HG03571 (cell line): ENCODE results near the gene CHMP3.
"Not testable (repeated sequence)": the region's sequence is repeated elsewhere in the genome, so short reads cannot be mapped to it uniquely, and the experiment has no call there.

Source experiments
- ATAC-seq: cut with Tn5 transposase; IDR thresholded peaks from one replicate; pipeline ENCODE4 v1.9.1; 2021; ENCODE audit not compliant: unreplicated experiment

Gene CHMP3

GRCh38 chr2:86562922-86563649 lies at the start of gene CHMP3:
CHMP3 (minus strand) TSS chr2:86563443; CDS start chr2:86563348, 95 bp downstream.
- peak; percentile 86 for ATAC-seq

- ATAC-seq, result no peak
Observed at GRCh38 chr2:86610871-86611270, 47.6 kb upstream of the CHMP3 start.

- ATAC-seq, result no peak
Observed at GRCh38 chr2:86608832-86609410, 45.7 kb upstream of the CHMP3 start.

GRCh38 chr2:86603905-86604304 lies 40.7 kb upstream of the CHMP3 start:
- no peak for ATAC-seq

GRCh38 chr2:86598966-86599365 lies 35.7 kb upstream of the CHMP3 start:
- ATAC-seq, result no peak

- no peak for ATAC-seq
Observed at GRCh38 chr2:86596118-86596517, 32.9 kb upstream of the CHMP3 start.

- no peak for ATAC-seq
Observed at GRCh38 chr2:86593266-86593665, 30.0 kb upstream of the CHMP3 start.

GRCh38 chr2:86592547-86593230 lies 29.4 kb upstream of the CHMP3 start:
- ATAC-seq, result no peak

- ATAC-seq, result not testable (repeated sequence)
Observed at GRCh38 chr2:86589701-86590100, 26.5 kb upstream of the CHMP3 start.

GRCh38 chr2:86584151-86584913 lies 21.1 kb upstream of the CHMP3 start:
- ATAC-seq, result no peak

- no peak for ATAC-seq
Observed at GRCh38 chr2:86580560-86580959, 17.3 kb upstream of the CHMP3 start.

- ATAC-seq, result no peak
Observed at GRCh38 chr2:86577817-86578456, 14.7 kb upstream of the CHMP3 start.

- ATAC-seq, result no peak
Observed at GRCh38 chr2:86570059-86570458, 6.8 kb upstream of the CHMP3 start.

GRCh38 chr2:86566821-86567190 lies 3.6 kb upstream of the CHMP3 start:
- no peak for ATAC-seq

- ATAC-seq, result no peak
Observed at GRCh38 chr2:86566158-86566820, 3.0 kb upstream of the CHMP3 start.

- no peak for ATAC-seq
Observed at GRCh38 chr2:86563650-86564061, 413 bp upstream of the CHMP3 start.

GRCh38 chr2:86562485-86562921 lies 740 bp downstream of the CHMP3 start:
- ATAC-seq, result no peak

GRCh38 chr2:86557836-86558235 lies 5.4 kb downstream of the CHMP3 start:
- no peak for ATAC-seq

- ATAC-seq, result no peak
Observed at GRCh38 chr2:86556508-86556907, 6.7 kb downstream of the CHMP3 start.

- ATAC-seq, result no peak
Observed at GRCh38 chr2:86552889-86553288, 10.4 kb downstream of the CHMP3 start.
